H1 (cell line): ENCODE data around the gene TMEM120B.

Experiments used
- CTCF ChIP-seq, 3 experiments: IDR thresholded peaks; 1 replicate in 2 of 3; 2 replicates in 1 of 3; pipeline versions ENCODE4 v1.5.1 to v1.6.1; 2011; ENCODE audit warnings: low read length in 3 of 3, mild to moderate bottlenecking in 3 of 3, inconsistent platforms in 2 of 3, low read depth in 1 of 3, moderate library complexity in 1 of 3; ENCODE audit not compliant: insufficient read depth in 1 of 3; ENCODE audit errors: control extremely low read depth in 1 of 3
- JUN ChIP-seq: IDR thresholded peaks from 2 replicates; pipeline ENCODE4 v1.6.1; 2011; ENCODE audit warnings: low read depth, mild to moderate bottlenecking, improper control_type of control experiment, low read length
- KDM1A ChIP-seq: fragments of 200-600, 300-600 bp; sonication (generic); IDR thresholded peaks from 2 replicates; pipeline ENCODE4 v1.7.1; 2016; ENCODE audit warnings: mild to moderate bottlenecking, low read length, borderline replicate concordance
- POLR2AphosphoS5 ChIP-seq: IDR thresholded peaks from 2 replicates; pipeline ENCODE4 v1.6.1; 2011; ENCODE audit warnings: low read depth, low read length

DNA sequence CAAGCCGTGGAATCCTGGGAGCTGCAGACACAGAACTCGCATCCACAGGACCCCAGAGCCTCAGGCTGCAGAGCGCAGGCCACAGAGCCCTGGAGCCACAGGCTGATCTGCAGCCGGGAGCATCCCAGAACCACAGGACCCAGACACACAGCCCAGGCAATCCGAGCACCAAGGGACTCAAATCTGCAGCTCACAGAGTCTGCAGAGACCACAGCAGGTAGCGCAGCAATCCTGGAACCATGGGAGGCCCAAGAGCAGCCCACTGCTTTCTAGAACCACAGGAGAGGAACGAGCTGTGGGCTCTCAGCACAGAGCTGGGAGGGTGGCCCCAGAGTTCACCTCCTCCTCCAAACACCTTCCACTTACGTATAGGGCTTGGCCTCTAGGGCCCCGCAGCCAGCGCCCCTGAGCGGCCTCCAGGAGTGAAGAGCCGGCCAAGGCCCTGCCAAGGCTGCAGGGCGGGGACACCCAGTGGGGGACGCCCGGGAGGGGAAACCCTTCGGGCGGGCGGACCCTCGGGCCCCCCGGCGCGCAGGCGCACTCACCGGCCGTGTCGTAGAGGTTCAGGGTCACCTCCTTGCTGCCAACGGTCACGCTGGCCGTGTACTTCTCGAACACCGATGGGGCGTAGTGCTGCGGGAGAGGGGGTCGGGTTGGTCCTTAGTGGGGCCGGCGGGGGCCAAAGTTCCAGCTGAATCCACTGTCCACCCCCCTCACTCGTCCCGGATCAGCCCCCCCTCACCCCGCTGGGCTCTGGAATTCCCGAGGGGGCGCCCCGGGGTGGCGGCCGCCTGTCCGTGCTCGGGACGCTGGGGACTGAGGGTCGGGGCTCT is 80.3 kb downstream of the TMEM120B start:
- TF ChIP-seq JUN, result no peak
- no peak for TF ChIP-seq POLR2AphosphoS5
- TF ChIP-seq CTCF (IDR thresholded peaks at IDR 0.05; ENCODE audit: control extremely low read depth in 1 of 3, insufficient read depth in 1 of 3, low read depth in 1 of 3, low read length in 3 of 3), result 0 out of 4 replicates have a peak, but pooled peaks of 1 of the 3 experiments have one; percentile 3
- no peak for TF ChIP-seq KDM1A
